HFF-Myc (cell line): ENCODE data around the gene HPCAL1.

Experiments used
- DNase-seq: peaks from one replicate; pipeline ENCODE4 v3.0.0-alpha.2; 2011; ENCODE audit warnings: low read depth; ENCODE audit errors: extremely low read depth
- H3K4me3 ChIP-seq: replicated peaks from 2 replicates; pipeline ENCODE4 v1.5.1; 2011; ENCODE audit warnings: low read depth, mild to moderate bottlenecking, control low read depth, low read length
- TF ChIP-seq, protein P1 (sequence below): IDR thresholded peaks from 2 replicates; pipeline ENCODE4 v1.5.1; 2012; ENCODE audit warnings: mild to moderate bottlenecking, low read depth, low read length, control low read depth; ENCODE audit errors: missing control alignments

The HPCAL1 gene

DNA sequence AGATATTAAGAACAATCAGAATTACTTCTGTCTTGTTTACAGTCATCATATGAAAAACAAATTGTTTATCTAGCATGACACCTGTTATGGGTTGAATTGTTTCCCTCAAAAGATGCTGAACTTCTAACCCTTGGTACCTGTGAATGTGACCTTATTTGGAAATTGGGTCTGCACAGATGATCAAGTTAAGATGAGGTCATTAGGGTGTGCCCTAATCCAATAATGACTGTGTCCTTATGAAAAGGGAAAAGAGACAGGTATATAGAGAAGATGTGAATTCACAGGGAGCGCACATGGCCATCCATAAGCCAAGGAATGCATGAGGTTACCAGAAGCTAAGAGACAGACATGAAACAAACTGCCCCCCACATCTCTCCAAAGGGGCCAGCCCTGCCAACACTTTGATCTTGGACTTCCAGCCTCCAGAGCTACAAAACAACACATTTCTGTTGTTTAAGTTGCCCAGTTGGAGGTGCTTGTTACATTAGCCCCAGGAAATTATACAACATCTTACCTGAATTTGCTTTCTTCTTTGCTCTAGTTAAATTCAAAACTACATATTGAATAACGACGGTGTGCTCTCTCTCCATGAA, 2.3 kb upstream of the HPCAL1 start:
- DNase-seq: no peak
- H3K4me3 ChIP-seq: no peak overlapping the region
- TF ChIP-seq, protein P1, sequence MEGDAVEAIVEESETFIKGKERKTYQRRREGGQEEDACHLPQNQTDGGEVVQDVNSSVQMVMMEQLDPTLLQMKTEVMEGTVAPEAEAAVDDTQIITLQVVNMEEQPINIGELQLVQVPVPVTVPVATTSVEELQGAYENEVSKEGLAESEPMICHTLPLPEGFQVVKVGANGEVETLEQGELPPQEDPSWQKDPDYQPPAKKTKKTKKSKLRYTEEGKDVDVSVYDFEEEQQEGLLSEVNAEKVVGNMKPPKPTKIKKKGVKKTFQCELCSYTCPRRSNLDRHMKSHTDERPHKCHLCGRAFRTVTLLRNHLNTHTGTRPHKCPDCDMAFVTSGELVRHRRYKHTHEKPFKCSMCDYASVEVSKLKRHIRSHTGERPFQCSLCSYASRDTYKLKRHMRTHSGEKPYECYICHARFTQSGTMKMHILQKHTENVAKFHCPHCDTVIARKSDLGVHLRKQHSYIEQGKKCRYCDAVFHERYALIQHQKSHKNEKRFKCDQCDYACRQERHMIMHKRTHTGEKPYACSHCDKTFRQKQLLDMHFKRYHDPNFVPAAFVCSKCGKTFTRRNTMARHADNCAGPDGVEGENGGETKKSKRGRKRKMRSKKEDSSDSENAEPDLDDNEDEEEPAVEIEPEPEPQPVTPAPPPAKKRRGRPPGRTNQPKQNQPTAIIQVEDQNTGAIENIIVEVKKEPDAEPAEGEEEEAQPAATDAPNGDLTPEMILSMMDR: no peak

DNA sequence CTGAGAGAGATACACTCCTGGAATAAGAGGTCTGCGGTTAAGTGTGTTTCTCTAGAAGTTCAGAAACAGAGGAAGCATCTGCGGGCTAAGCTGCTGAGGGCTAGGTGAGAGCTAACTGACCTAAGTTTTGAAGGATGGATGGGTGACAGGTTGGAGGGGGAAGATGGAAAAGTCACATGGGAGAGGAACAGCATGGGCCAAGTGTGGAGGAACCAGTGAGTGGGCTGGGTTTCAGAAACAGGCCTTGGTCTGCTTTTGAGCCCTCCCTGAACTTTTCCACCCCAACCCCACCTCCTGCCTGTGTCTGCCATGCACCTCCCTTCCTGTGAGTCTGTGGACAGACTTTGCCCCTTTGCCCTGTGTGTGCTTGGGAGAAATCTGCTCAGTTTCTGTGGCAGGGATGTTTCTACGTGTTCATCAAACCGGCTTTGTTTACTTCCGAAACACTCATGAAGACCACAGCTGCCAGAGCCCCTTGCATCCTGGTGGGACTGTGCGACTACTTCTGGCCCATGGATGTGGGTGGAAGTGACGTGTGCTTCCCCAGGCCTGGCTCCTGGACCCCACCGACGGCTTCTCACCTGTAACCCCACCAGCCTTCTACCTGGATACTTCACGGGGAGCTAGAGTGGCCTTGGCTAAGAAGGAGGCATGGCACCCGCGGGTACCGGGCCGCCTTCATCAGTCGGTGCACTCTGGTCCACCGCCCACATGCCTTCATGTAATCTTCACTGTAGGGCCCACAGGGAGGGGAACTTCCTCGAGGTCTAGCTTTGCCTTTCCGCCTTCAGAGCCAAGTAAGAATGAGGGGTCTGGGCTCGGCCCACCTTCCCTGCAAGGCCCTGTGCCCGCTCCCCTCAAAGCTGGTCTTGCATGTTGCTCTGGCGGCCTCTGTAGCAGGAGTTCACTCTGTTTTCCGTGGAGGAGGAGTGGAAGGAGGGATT, 1.4 kb upstream of the HPCAL1 start:
- TF ChIP-seq, protein P1: no peak
- no peak overlapping the region for H3K4me3 ChIP-seq
- DNase-seq: no peak

DNA sequence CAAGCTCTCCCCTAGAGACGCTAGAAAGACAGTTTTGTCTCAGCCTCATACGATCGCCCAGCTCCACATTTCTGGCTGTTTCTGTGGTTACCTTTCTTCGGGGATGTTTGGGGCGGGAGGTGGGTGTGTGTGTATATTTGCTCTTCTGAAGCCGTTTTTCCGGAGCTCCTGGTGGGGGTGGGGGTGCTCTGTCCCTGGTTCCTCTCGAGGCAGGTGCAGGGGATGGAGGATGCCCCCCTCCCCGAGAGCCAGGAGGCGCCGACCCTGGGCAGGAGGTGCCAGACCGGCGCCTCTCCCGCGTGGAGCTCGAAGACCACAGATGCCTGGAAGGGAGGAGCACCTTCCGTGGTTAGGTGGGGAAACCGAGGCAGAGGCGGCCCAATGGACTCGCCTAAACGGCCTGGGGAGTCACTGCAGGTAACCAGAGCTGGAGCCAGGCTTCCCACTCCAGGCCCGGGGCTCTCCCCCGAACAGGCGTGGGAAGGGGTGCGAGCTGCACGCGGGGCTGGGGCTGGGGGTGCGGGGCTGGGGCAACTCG, 694 bp upstream of the HPCAL1 start:
- DNase-seq: no peak
- peak overlapping the region; percentile 94; the same call in 1 of the 2 replicates for H3K4me3 ChIP-seq
- TF ChIP-seq, protein P1: no peak

DNA sequence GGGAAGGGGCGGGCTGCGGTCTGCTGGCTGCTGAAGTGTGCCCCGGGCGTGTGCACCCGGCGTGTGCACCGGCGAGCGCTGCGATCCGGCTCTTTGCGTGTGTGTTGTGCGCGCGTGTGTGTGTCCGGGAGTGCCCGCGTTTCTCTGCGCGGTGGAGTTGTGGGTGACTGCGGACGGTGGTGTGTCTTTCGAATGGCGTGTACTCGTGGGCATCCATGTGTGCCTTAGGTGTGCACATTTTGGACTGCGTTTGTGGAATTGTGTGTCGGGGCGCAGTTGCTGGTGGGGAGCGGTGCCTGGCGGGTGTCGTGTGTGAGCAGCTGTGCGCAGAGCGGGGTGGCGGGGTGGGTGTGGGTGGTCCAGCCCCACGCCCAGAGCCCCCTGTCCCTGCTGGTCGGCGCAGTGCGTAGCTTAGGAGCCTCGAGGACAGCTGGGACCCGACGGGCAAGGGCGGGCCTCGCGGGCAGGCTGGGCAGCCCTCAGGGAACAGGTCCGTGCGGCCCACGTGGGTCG, 533 bp downstream of the HPCAL1 start:
- peak overlapping the region; percentile 94 for H3K4me3 ChIP-seq
- DNase-seq: no peak
- TF ChIP-seq, protein P1: no peak

DNA sequence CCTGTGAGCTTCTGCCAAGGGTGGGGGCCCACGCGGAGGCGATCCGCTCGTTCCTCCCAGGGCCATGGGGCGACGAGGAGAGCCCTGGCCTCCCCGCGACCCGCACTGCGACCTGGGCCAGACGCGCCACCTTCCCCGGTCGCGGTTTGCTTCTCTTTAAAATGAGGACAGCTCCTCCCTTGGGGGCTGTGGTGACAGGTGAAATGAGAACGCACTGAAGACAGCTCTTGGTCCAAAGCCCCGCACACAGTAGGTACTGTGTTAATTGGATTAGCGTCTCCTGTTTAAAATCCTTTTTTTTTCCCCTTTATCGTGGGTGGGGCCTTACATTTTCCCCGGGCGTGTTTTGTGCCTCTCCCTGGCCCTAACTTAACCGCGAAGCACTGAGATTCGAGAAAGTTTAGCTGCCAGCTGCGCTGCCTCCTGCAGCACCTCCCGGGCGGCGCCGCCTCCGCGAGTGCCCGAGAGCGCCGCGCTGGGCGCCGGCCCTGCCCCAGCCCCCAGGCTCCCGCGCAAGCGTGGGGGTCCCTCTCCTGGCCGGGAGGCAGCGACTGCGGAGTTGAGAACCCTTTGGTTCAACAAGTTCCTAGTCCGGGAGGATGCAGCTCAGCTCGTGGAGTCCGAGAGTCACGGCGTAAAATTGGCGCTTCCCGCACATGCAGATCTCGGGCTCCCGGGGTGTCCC, 1.1 kb downstream of the HPCAL1 start:
- TF ChIP-seq, protein P1: peak; percentile 8
- peak overlapping the region; percentile 94 for H3K4me3 ChIP-seq
- DNase-seq: no peak

DNA sequence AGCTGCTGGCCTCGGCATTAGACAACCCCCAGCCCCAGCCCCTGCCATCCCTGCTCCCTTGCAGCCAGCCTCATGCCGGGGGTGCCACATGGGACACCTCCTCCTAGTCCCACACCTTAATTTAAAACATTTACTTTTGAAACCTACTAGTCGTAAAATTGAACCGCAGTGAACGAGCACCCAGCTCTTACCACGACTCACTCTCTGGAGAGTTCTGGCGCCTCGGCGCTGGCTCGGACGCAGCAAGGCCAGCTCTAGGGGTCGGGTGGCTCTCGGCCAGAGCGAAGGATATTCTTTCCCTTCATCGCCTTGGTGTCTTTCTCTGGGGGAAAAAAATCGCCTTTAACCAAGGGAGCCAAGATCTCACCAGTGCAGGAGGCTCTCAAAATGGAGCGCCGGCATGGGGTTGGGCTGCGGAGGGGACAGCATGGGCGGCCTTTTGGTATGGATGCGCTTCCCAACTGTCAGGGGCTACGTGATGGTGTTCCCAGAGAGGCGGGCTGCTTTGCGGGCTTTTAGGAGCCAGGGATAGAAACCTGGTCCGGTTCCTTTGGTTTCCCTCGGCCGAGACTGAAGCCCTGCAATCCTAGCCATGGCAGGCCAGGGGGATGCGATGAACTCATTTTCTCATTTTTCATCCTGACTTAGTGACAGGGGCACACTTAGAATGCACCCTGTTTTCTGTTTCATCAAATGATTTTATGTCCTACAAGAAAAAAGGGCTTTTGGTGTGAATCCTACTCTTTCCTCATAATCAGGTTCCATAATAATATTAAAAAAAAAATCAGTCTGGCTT, 2.0 kb downstream of the HPCAL1 start:
- peak overlapping the region; percentile 94 for H3K4me3 ChIP-seq
- TF ChIP-seq, protein P1: no peak
- no peak for DNase-seq
